WTC11 (cell line): ENCODE measurements around the gene CRCP. TPM values are rescaled to one million over a fixed set of nuclear protein-coding genes. Genes with fewer than 3 reads are reported as not detected.

Source experiments
- ATAC-seq: fragments of 200-7000 bp; cut with Tn5 transposase; 2 replicates; pipeline ENCODE4 v1.10.0; 2021; ENCODE audit warnings: mild to moderate bottlenecking, moderate library complexity
- CTCF ChIA-PET: fragments of 300-600 bp; sonication (Branson Sonifier 250); formaldehyde crosslinking; loops from one replicate; lab custom pipeline; 2021; ENCODE audit warnings: antibody characterized with exemption; lab: Charles Lee
- POLR2A ChIA-PET: fragments of 350-600 bp; sonication (Branson Sonifier 250); formaldehyde crosslinking; loops from one replicate; lab custom pipeline; 2021; ENCODE audit warnings: antibody characterized with exemption; lab: Charles Lee
- DNase-seq: peaks from one replicate; pipeline ENCODE4 v3.0.0; 2021; ENCODE audit warnings: low spot score
- H3K27ac Mint-ChIP-seq: 2 replicates; pipeline ENCODE4 v1.8.0; 2021; ENCODE audit warnings: mixed read lengths
- H3K27me3 Mint-ChIP-seq: 2 replicates; pipeline ENCODE4 v1.8.0; 2021; ENCODE audit warnings: low read depth, mild to moderate bottlenecking, moderate library complexity, mixed read lengths
- H3K36me3 Mint-ChIP-seq: 2 replicates; pipeline ENCODE4 v1.8.0; 2021; ENCODE audit warnings: mixed read lengths
- H3K4me1 Mint-ChIP-seq: 2 replicates; pipeline ENCODE4 v1.8.0; 2022; ENCODE audit warnings: mixed read lengths
- H3K4me3 Mint-ChIP-seq: 2 replicates; pipeline ENCODE4 v1.8.0; 2021; ENCODE audit warnings: mild to moderate bottlenecking, moderate library complexity, mixed read lengths
- H3K9me3 Mint-ChIP-seq: 2 replicates; pipeline ENCODE4 v1.8.0; 2021; ENCODE audit warnings: mixed read lengths
- CBFB ChIP-seq: sonication (generic); formaldehyde crosslinking; IDR thresholded peaks from 2 replicates; pipeline ENCODE4 v1.8.1; 2022; ENCODE audit warnings: mild to moderate bottlenecking, low read depth, missing genetic modification reagents
- FOXJ3 ChIP-seq: sonication (generic); formaldehyde crosslinking; IDR thresholded peaks from 2 replicates; pipeline ENCODE4 v1.9.0; 2021; ENCODE audit warnings: missing genetic modification reagents, mild to moderate bottlenecking, borderline replicate concordance
- FOXK1 ChIP-seq: sonication (generic); formaldehyde crosslinking; IDR thresholded peaks from 2 replicates; pipeline ENCODE4 v1.8.0; 2022; ENCODE audit warnings: mild to moderate bottlenecking, moderate library complexity, missing genetic modification reagents
- FOXP1 ChIP-seq: sonication (generic); formaldehyde crosslinking; IDR thresholded peaks from 2 replicates; pipeline ENCODE4 v1.8.0; 2022; ENCODE audit warnings: missing genetic modification reagents, mild to moderate bottlenecking, moderate library complexity, borderline replicate concordance
- KAT7 ChIP-seq: sonication (generic); formaldehyde crosslinking; IDR thresholded peaks from 2 replicates; pipeline ENCODE4 v1.8.1; 2023; ENCODE audit warnings: missing genetic modification reagents, mild to moderate bottlenecking, borderline replicate concordance
- NFATC4 ChIP-seq: fragments of 250-450 bp; sonication (Bioruptor Pico); IDR thresholded peaks from 2 replicates; pipeline ENCODE4 v1.9.0; 2021; ENCODE audit warnings: mild to moderate bottlenecking
- NFE2L1 ChIP-seq: sonication (generic); formaldehyde crosslinking; IDR thresholded peaks from 2 replicates; pipeline ENCODE4 v1.8.1; 2023; ENCODE audit warnings: missing genetic modification reagents
- NFYB ChIP-seq: sonication (generic); formaldehyde crosslinking; conservative IDR thresholded peaks from 2 replicates; pipeline ENCODE4 v1.8.0; 2022; ENCODE audit warnings: low read depth, missing genetic modification reagents
- OVOL2 ChIP-seq: fragments of 250-450 bp; sonication (Bioruptor Pico); IDR thresholded peaks from 2 replicates; pipeline ENCODE4 v1.9.0; 2021; ENCODE audit warnings: mild to moderate bottlenecking, borderline replicate concordance
- PRDM15 ChIP-seq: sonication (generic); formaldehyde crosslinking; IDR thresholded peaks from 2 replicates; pipeline ENCODE4 v1.8.0; 2022; ENCODE audit warnings: missing genetic modification reagents
- RELA ChIP-seq: sonication (generic); formaldehyde crosslinking; IDR thresholded peaks from 2 replicates; pipeline ENCODE4 v1.8.1; 2022; ENCODE audit warnings: missing genetic modification reagents, mild to moderate bottlenecking, borderline replicate concordance
- TCF7 ChIP-seq: sonication (generic); formaldehyde crosslinking; IDR thresholded peaks from 2 replicates; pipeline ENCODE4 v1.8.0; 2022; ENCODE audit warnings: mild to moderate bottlenecking, low read depth, missing genetic modification reagents, moderate library complexity
- TP53 ChIP-seq: sonication (generic); formaldehyde crosslinking; IDR thresholded peaks from 2 replicates; pipeline ENCODE4 v1.8.1; 2023; ENCODE audit warnings: mild to moderate bottlenecking, missing genetic modification reagents
- USF1 ChIP-seq: sonication (generic); formaldehyde crosslinking; IDR thresholded peaks from 2 replicates; pipeline ENCODE4 v1.8.0; 2022; ENCODE audit warnings: mild to moderate bottlenecking, missing genetic modification reagents
- ZNF219 ChIP-seq: sonication (generic); formaldehyde crosslinking; IDR thresholded peaks from 2 replicates; pipeline ENCODE4 v1.8.0; 2023; ENCODE audit warnings: missing genetic modification reagents, mild to moderate bottlenecking, borderline replicate concordance
- ZNF317 ChIP-seq: sonication (generic); formaldehyde crosslinking; IDR thresholded peaks from 2 replicates; pipeline ENCODE4 v1.8.1; 2023; ENCODE audit warnings: low read depth, mild to moderate bottlenecking, moderate library complexity, missing genetic modification reagents, borderline replicate concordance
- ZNF425 ChIP-seq: fragments of 250-450 bp; sonication (Bioruptor Pico); conservative IDR thresholded peaks from 2 replicates; pipeline ENCODE4 v1.9.0; 2021; ENCODE audit warnings: mild to moderate bottlenecking
- ZNF671 ChIP-seq: fragments of 250-450 bp; sonication (Bioruptor Pico); IDR thresholded peaks from 2 replicates; pipeline ENCODE4 v1.8.0; 2021; ENCODE audit warnings: mild to moderate bottlenecking
- total RNA-seq: library from RNA; stranded (reverse); gene quantifications from 3 replicates; pipeline ENCODE4 v1.2.3, GENCODE V29; 2021
- TF ChIP-seq, protein P1 (sequence below): sonication (generic); formaldehyde crosslinking; IDR thresholded peaks from 2 replicates; pipeline ENCODE4 v1.8.0; 2023; ENCODE audit warnings: missing genetic modification reagents
- TF ChIP-seq, protein P2 (sequence below): sonication (generic); formaldehyde crosslinking; IDR thresholded peaks from 2 replicates; pipeline ENCODE4 v1.8.1; 2022; ENCODE audit warnings: low read depth, missing genetic modification reagents, borderline replicate concordance
- TF ChIP-seq, protein P3 (sequence below): sonication (generic); formaldehyde crosslinking; IDR thresholded peaks from 2 replicates; pipeline ENCODE4 v1.8.1; 2022; ENCODE audit warnings: mild to moderate bottlenecking, missing genetic modification reagents, moderate library complexity, borderline replicate concordance
- TF ChIP-seq, protein P4 (sequence below): sonication (generic); formaldehyde crosslinking; IDR thresholded peaks from 2 replicates; pipeline ENCODE4 v1.8.1; 2023; ENCODE audit warnings: mild to moderate bottlenecking, missing genetic modification reagents, borderline replicate concordance

Gene CRCP
- total RNA-seq, 1 experiment from 2014 or later: 23.3 TPM

DNA sequence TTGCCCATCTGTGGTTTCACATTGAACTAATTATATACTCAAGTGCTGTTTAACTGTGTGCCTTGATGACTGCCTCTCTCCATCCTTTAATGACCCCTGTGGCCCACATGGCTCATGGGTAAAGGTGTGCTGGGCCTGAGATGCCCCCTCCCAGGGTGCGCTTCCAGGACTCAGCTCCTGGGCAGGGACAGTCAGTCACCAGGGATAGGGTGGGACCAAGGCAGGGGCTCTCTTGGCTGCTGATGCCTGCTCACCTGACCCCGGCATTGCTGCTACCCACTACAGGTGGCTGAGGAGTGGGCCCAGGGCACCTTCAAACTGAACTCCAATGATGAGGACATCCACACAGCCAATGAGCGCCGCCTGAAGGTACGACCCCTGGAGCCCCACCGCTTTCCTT, 32.6 kb upstream of the CRCP start:
- peaks cover 4% of the 10 kb centered on the region for H3K36me3 Mint-ChIP-seq
- DNase-seq: no peak
- TF ChIP-seq NFATC4 (no peak), ZNF317 (CRISPR knock-in tag) (no peak), TP53 (CRISPR knock-in tag) (no peak), ZNF671 (no peak), RELA (CRISPR knock-in tag) (no peak), KAT7 (no peak), FOXK1 (CRISPR knock-in tag) (no peak), FOXJ3 (no peak), FOXP1 (CRISPR knock-in tag) (no peak), TCF7 (CRISPR knock-in tag) (no peak), ZNF425 (CRISPR knock-in tag) (no peak), CBFB (CRISPR knock-in tag) (no peak), ZNF219 (CRISPR knock-in tag) (no peak), PRDM15 (CRISPR knock-in tag) (no peak)
- TF ChIP-seq, protein P1, sequence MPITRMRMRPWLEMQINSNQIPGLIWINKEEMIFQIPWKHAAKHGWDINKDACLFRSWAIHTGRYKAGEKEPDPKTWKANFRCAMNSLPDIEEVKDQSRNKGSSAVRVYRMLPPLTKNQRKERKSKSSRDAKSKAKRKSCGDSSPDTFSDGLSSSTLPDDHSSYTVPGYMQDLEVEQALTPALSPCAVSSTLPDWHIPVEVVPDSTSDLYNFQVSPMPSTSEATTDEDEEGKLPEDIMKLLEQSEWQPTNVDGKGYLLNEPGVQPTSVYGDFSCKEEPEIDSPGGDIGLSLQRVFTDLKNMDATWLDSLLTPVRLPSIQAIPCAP (CRISPR knock-in tag): no peak
- TF ChIP-seq, protein P2, sequence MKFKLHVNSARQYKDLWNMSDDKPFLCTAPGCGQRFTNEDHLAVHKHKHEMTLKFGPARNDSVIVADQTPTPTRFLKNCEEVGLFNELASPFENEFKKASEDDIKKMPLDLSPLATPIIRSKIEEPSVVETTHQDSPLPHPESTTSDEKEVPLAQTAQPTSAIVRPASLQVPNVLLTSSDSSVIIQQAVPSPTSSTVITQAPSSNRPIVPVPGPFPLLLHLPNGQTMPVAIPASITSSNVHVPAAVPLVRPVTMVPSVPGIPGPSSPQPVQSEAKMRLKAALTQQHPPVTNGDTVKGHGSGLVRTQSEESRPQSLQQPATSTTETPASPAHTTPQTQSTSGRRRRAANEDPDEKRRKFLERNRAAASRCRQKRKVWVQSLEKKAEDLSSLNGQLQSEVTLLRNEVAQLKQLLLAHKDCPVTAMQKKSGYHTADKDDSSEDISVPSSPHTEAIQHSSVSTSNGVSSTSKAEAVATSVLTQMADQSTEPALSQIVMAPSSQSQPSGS (CRISPR knock-in tag): no peak
- TF ChIP-seq, protein P3, sequence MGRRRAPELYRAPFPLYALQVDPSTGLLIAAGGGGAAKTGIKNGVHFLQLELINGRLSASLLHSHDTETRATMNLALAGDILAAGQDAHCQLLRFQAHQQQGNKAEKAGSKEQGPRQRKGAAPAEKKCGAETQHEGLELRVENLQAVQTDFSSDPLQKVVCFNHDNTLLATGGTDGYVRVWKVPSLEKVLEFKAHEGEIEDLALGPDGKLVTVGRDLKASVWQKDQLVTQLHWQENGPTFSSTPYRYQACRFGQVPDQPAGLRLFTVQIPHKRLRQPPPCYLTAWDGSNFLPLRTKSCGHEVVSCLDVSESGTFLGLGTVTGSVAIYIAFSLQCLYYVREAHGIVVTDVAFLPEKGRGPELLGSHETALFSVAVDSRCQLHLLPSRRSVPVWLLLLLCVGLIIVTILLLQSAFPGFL (CRISPR knock-in tag): no peak
- TF ChIP-seq, all 79 proteins: peak for 0
- Mint-ChIP-seq H3K4me1 (no peaks in the 10 kb centered on the region), H3K4me3 (no peak overlapping the region), H3K27ac (no peak overlapping the region), H3K9me3 (no peaks in the 10 kb centered on the region), H3K27me3 (no peaks in the 10 kb centered on the region)
- CTCF ChIA-PET: no interaction called here
- ATAC-seq: no peak
- POLR2A ChIA-PET: no interaction called here

DNA sequence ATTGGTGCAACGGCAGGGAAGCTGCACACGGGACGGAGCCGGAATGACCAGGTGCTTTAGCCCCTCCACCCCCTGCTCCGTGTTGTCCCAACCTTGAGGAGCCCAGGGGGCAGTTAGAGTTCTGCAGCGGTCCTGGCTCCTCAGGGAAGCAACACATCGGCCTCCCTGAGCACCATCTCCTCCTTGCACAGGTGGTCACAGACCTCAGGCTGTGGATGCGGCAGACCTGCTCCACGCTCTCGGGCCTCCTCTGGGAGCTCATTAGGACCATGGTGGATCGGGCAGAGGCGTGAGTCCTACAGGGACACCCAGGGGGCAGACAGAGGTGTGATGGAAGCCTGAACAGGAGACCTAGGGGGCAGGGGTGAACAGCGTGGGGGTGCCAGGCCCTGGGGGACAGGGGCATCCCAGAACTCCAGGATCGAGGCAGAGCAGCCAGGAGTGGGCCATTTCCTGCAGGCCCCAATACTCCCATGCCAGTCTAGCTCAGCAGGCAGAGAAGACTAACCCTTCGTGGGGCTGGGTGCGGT, 31.7 kb upstream of the CRCP start:
- H3K4me1 Mint-ChIP-seq: no peaks in the 10 kb centered on the region
- H3K9me3 Mint-ChIP-seq: no peaks in the 10 kb centered on the region
- peaks cover 4% of the 10 kb centered on the region for H3K36me3 Mint-ChIP-seq
- ChIA-PET POLR2A (no interaction called here), CTCF (no interaction called here)
- ATAC-seq (no peak), DNase-seq (no peak)
- no peak overlapping the region for H3K4me3 Mint-ChIP-seq
- no peaks in the 10 kb centered on the region for H3K27me3 Mint-ChIP-seq
- no peak overlapping the region for H3K27ac Mint-ChIP-seq
- TF ChIP-seq ZNF219 (CRISPR knock-in tag) (no peak), OVOL2 (no peak), USF1 (CRISPR knock-in tag) (no peak), NFYB (CRISPR knock-in tag) (no peak), NFE2L1 (CRISPR knock-in tag) (no peak)
- TF ChIP-seq, protein P4, sequence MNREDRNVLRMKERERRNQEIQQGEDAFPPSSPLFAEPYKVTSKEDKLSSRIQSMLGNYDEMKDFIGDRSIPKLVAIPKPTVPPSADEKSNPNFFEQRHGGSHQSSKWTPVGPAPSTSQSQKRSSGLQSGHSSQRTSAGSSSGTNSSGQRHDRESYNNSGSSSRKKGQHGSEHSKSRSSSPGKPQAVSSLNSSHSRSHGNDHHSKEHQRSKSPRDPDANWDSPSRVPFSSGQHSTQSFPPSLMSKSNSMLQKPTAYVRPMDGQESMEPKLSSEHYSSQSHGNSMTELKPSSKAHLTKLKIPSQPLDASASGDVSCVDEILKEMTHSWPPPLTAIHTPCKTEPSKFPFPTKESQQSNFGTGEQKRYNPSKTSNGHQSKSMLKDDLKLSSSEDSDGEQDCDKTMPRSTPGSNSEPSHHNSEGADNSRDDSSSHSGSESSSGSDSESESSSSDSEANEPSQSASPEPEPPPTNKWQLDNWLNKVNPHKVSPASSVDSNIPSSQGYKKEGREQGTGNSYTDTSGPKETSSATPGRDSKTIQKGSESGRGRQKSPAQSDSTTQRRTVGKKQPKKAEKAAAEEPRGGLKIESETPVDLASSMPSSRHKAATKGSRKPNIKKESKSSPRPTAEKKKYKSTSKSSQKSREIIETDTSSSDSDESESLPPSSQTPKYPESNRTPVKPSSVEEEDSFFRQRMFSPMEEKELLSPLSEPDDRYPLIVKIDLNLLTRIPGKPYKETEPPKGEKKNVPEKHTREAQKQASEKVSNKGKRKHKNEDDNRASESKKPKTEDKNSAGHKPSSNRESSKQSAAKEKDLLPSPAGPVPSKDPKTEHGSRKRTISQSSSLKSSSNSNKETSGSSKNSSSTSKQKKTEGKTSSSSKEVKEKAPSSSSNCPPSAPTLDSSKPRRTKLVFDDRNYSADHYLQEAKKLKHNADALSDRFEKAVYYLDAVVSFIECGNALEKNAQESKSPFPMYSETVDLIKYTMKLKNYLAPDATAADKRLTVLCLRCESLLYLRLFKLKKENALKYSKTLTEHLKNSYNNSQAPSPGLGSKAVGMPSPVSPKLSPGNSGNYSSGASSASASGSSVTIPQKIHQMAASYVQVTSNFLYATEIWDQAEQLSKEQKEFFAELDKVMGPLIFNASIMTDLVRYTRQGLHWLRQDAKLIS (CRISPR knock-in tag): no peak
